Uterus (tissue), 2 donors: Measurements from ENCODE around the gene HDHD3.

Experiments
- POLR2A ChIP-seq, 2 donors: fragments of 450-650 bp; IDR thresholded peaks; one replicate each; pipeline ENCODE4 v1.6.1; 2016; ENCODE audit warnings: antibody characterized with exemption in 2 of 2, mild to moderate bottlenecking in 1 of 2, moderate library complexity in 1 of 2
- TF ChIP-seq, protein P1 (sequence below), 4 experiments: fragments of 200-600 bp in 2 of 4; fragments of 450-650 bp in 2 of 4; sonication (generic) in 2 of 4; IDR thresholded peaks; one replicate each; pipeline ENCODE4 v1.5.1; 2016 to 2019; ENCODE audit warnings: antibody characterized with exemption in 4 of 4, mild to moderate bottlenecking in 2 of 4, moderate library complexity in 1 of 4

DNA sequence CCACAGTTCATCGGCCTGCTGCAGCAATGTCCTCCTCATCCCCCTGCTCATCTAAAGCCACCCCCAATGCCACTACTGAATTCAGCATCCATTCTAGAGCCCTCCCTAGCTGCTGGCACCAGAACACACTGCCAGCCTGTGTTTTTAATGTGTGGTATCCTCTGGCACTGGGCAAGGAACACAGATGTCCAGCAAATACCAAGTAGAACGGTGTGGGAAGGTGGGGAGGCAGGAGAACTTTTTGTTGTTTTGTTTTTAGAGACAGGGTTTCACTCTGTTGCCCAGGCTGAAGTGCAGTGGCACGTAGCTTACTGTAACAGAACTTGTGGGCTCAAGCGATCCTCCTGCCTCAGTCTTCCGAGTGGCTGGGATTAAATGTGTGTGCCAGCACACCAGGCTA, 4.7 kb downstream of the HDHD3 start:
- TF ChIP-seq, protein P1, sequence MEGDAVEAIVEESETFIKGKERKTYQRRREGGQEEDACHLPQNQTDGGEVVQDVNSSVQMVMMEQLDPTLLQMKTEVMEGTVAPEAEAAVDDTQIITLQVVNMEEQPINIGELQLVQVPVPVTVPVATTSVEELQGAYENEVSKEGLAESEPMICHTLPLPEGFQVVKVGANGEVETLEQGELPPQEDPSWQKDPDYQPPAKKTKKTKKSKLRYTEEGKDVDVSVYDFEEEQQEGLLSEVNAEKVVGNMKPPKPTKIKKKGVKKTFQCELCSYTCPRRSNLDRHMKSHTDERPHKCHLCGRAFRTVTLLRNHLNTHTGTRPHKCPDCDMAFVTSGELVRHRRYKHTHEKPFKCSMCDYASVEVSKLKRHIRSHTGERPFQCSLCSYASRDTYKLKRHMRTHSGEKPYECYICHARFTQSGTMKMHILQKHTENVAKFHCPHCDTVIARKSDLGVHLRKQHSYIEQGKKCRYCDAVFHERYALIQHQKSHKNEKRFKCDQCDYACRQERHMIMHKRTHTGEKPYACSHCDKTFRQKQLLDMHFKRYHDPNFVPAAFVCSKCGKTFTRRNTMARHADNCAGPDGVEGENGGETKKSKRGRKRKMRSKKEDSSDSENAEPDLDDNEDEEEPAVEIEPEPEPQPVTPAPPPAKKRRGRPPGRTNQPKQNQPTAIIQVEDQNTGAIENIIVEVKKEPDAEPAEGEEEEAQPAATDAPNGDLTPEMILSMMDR (IDR thresholded peaks at IDR 0.05), result no peak
- TF ChIP-seq POLR2A (IDR thresholded peaks at IDR 0.05), result no peak
